A549 (cell line): Measurements from ENCODE around the gene P4HA2. TPM values are rescaled to one million over a fixed set of nuclear protein-coding genes. Genes with fewer than 3 reads are reported as not detected.

Experiments used
- ATAC-seq, 2 experiments: fragments of 200-7000 bp in 1 of 2; fragments of >200 bp in 1 of 2; cut with Nextera tagmentation in 1 of 2; cut with Tn5 transposase in 1 of 2; 3 replicates each; pipeline versions ENCODE4 v1.8.0 to v1.9.1; 2018 to 2020; ENCODE audit warnings: mild to moderate bottlenecking in 1 of 2, moderate library complexity in 1 of 2
- CTCF ChIA-PET: fragments of 300-600 bp; sonication (Branson Sonifier 250); formaldehyde crosslinking; extraction: SDS; loops from one replicate; lab custom pipeline; 2021; ENCODE audit warnings: antibody characterized with exemption, inconsistent platforms; lab: Yijun Ruan, JAX
- POLR2A ChIA-PET: fragments of 350-600 bp; formaldehyde crosslinking; extraction: SDS; loops from one replicate; lab custom pipeline; 2021; ENCODE audit warnings: antibody characterized with exemption, inconsistent platforms; lab: Yijun Ruan, JAX
- DNase-seq, 2 experiments: peaks; one replicate each; pipeline versions ENCODE4 v3.0.0 to v3.0.0-alpha.2; 2011 to 2016; ENCODE audit warnings: low read depth in 1 of 2, low spot score in 1 of 2
- FAIRE-seq: peaks from 2 replicates; lab custom pipeline; 2011; peaks lifted over from hg19 to GRCh38; lab: Jason Lieb, UNC
- H3K27ac ChIP-seq, 2 experiments: fragments of >200 bp; sonication (Bioruptor Twin); formaldehyde crosslinking; 3 replicates each; pipeline ENCODE4 v1.5.1; 2016 to 2017
- H3K4me1 ChIP-seq: fragments of >200 bp; sonication (Bioruptor Twin); formaldehyde crosslinking; 3 replicates; pipeline ENCODE4 v1.6.1; 2016
- H3K4me2 ChIP-seq: fragments of >200 bp; sonication (Bioruptor Twin); formaldehyde crosslinking; 3 replicates; pipeline ENCODE4 v1.6.1; 2016
- H3K4me3 ChIP-seq: fragments of >200 bp; sonication (Bioruptor Twin); formaldehyde crosslinking; 3 replicates; pipeline ENCODE4 v1.5.1; 2016
- H3K9me3 ChIP-seq: fragments of >200 bp; sonication (Bioruptor Twin); formaldehyde crosslinking; 3 replicates; pipeline ENCODE4 v1.6.1; 2016
- CBX2 ChIP-seq: fragments of 200-600 bp; sonication (generic); IDR thresholded peaks from 2 replicates; pipeline ENCODE4 v1.6.1; 2016; ENCODE audit warnings: low read depth, mild to moderate bottlenecking, borderline replicate concordance
- FOSL2 ChIP-seq, 2 experiments: fragments of 450-650 bp in 1 of 2; fragments of >200 bp in 1 of 2; sonication (Bioruptor Twin) in 1 of 2; formaldehyde crosslinking; IDR thresholded peaks; 2 replicates each; pipeline versions ENCODE4 v1.5.0 to v1.6.1; 2016 to 2020; ENCODE audit warnings: mild to moderate bottlenecking in 1 of 2, moderate library complexity in 1 of 2
- FOXS1 ChIP-seq: fragments of 250-450 bp; sonication (Bioruptor Pico); IDR thresholded peaks from 2 replicates; pipeline ENCODE4 v1.5.0; 2020; ENCODE audit warnings: mild to moderate bottlenecking, moderate library complexity
- HOXB13 ChIP-seq: fragments of 250-450 bp; sonication (Bioruptor Pico); IDR thresholded peaks from 2 replicates; pipeline ENCODE4 v1.5.0; 2020; ENCODE audit warnings: low read depth, mild to moderate bottlenecking, moderate library complexity
- HOXB5 ChIP-seq: fragments of 250-450 bp; sonication (Bioruptor Pico); IDR thresholded peaks from 2 replicates; pipeline ENCODE4 v1.5.0; 2020; ENCODE audit warnings: mild to moderate bottlenecking, moderate library complexity
- JUN ChIP-seq, 2 experiments: fragments of >200 bp; sonication (Bioruptor Twin); formaldehyde crosslinking; IDR thresholded peaks; 2 replicates in 1 of 2; 3 replicates in 1 of 2; pipeline ENCODE4 v1.6.1; 2016 to 2017
- KDM5A ChIP-seq: fragments of 200-600 bp; sonication (generic); IDR thresholded peaks from 2 replicates; pipeline ENCODE4 v1.6.1; 2016; ENCODE audit warnings: antibody characterized with exemption, mild to moderate bottlenecking
- MAZ ChIP-seq: fragments of 150-350 bp; IDR thresholded peaks from 2 replicates; pipeline ENCODE4 v1.6.1; 2014; ENCODE audit warnings: antibody characterized with exemption, low read depth, low read length, borderline replicate concordance
- NFE2L2 ChIP-seq: fragments of 150-350 bp; conservative IDR thresholded peaks from 2 replicates; pipeline ENCODE4 v1.6.1; 2014; ENCODE audit warnings: low read length
- PHF8 ChIP-seq: fragments of 200-600 bp; sonication (generic); IDR thresholded peaks from 2 replicates; pipeline ENCODE4 v1.6.1; 2016; ENCODE audit warnings: low read depth, mild to moderate bottlenecking, antibody characterized with exemption, moderate library complexity, borderline replicate concordance
- POLR2A ChIP-seq: IDR thresholded peaks from 2 replicates; pipeline ENCODE4 v1.6.1; 2012; ENCODE audit warnings: mild to moderate bottlenecking, low read length
- POLR2AphosphoS2 ChIP-seq: conservative IDR thresholded peaks from 2 replicates; pipeline ENCODE4 v1.6.1; 2012; ENCODE audit warnings: low read length, improper control_type of control experiment, inconsistent platforms
- RARB ChIP-seq: fragments of 250-450 bp; sonication (Bioruptor Pico); IDR thresholded peaks from 2 replicates; pipeline ENCODE4 v1.8.0; 2021; ENCODE audit warnings: mild to moderate bottlenecking, moderate library complexity
- SMC3 ChIP-seq: fragments of >200 bp; sonication (Bioruptor Twin); formaldehyde crosslinking; IDR thresholded peaks from 3 replicates; pipeline ENCODE4 v1.6.1; 2018; ENCODE audit warnings: inconsistent platforms
- TP53 ChIP-seq: fragments of 250-450 bp; sonication (Bioruptor Pico); IDR thresholded peaks from 2 replicates; pipeline ENCODE4 v1.5.0; 2021; ENCODE audit warnings: mild to moderate bottlenecking, moderate library complexity
- ZNF302 ChIP-seq: fragments of 250-450 bp; sonication (Bioruptor Pico); IDR thresholded peaks from 2 replicates; pipeline ENCODE4 v1.9.0; 2021; ENCODE audit warnings: inconsistent platforms, mild to moderate bottlenecking, moderate library complexity
- ZSCAN20 ChIP-seq: fragments of 250-450 bp; sonication (Bioruptor Pico); IDR thresholded peaks from 2 replicates; pipeline ENCODE4 v1.8.0; 2022; ENCODE audit warnings: mild to moderate bottlenecking, moderate library complexity
- WGBS: methylation state at CpG from one replicate; pipeline ENCODE4 v1.1.6; 2017; ENCODE audit errors: missing lambda C conversion rate; 5-methylcytosine and 5-hydroxymethylcytosine counted together
- polyA plus RNA-seq, 4 experiments: library from polyadenylated mRNA; depleted of rRNA in 3 of 4; stranded (reverse); fragments of >200 nt; fragmentation: RNase III in 1 of 4; extraction: RNeasy Plus Mini Kit Qiagen cat#74134 plus additional on column Dnase treatment in 1 of 4; gene quantifications; 2 replicates in 3 of 4; 3 replicates in 1 of 4; pipeline ENCODE4 v1.2.3, GENCODE V29; 2011 to 2017
- TF ChIP-seq, protein P1 (sequence below): fragments of 250-450 bp; sonication (Bioruptor Pico); IDR thresholded peaks from 2 replicates; pipeline ENCODE4 v1.5.0; 2021; ENCODE audit warnings: mild to moderate bottlenecking, moderate library complexity, borderline replicate concordance
- TF ChIP-seq, protein P2 (sequence below): fragments of 250-450 bp; sonication (Bioruptor Pico); IDR thresholded peaks from 2 replicates; pipeline ENCODE4 v1.5.0; 2020; ENCODE audit warnings: low read depth, mild to moderate bottlenecking, moderate library complexity
- TF ChIP-seq, protein P3 (sequence below): IDR thresholded peaks from 2 replicates; pipeline ENCODE4 v1.6.1; 2012

Gene P4HA2
- polyA plus RNA-seq, 2 of the 4 experiments (the other 2 are of a cell fraction) = 36.4 to 45.0 TPM

DNA sequence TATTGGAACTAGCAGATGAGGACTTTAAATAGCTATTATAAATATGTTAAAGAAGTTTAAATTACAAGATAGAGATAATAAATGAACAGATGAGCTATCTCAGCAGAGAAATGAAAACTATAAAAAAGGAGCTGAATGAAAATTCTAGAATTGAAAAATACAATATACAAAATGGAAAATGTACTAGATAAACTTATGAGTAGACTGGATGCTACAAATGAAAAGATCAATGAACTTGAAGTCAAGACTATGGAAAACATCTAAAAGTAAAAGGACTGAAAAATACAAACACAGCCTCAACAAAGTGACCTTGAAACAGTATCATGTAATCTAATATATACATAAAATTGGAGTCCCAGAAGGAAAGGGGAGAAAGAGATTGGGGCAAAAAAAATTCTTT is 19.2 kb upstream of the P4HA2 start:
- ATAC-seq (no peak), DNase-seq (no peak), FAIRE-seq (no peak)
- Histone ChIP-seq H3K4me3 (no peak overlapping the region), H3K27ac (no peak overlapping the region), H3K4me1 (no peaks in the 10 kb centered on the region), H3K9me3 (peaks cover 39% of the 10 kb centered on the region), H3K4me2 (no peak overlapping the region)
- ChIA-PET POLR2A (no interaction called here), CTCF (interaction anchor here (1.7 to 2.6 kb wide), 2 partner anchors 9 to 22 kb away, joined by 3 to 16 read pairs; no protein-coding TSS in a partner anchor)
- TF ChIP-seq FOSL2 (IDR thresholded peaks at IDR 0.05) = no peak
- no peak for TF ChIP-seq FOSL2 (CRISPR knock-in tag; IDR thresholded peaks at IDR 0.05)
- no peak for TF ChIP-seq POLR2AphosphoS2
- TF ChIP-seq, protein P1, sequence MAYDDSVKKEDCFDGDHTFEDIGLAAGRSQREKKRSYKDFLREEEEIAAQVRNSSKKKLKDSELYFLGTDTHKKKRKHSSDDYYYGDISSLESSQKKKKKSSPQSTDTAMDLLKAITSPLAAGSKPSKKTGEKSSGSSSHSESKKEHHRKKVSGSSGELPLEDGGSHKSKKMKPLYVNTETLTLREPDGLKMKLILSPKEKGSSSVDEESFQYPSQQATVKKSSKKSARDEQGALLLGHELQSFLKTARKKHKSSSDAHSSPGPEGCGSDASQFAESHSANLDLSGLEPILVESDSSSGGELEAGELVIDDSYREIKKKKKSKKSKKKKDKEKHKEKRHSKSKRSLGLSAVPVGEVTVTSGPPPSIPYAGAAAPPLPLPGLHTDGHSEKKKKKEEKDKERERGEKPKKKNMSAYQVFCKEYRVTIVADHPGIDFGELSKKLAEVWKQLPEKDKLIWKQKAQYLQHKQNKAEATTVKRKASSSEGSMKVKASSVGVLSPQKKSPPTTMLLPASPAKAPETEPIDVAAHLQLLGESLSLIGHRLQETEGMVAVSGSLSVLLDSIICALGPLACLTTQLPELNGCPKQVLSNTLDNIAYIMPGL (CRISPR knock-in tag) = no peak
- no peak for TF ChIP-seq ZSCAN20
- TF ChIP-seq ZNF302 = no peak
- no peak for TF ChIP-seq PHF8
- TF ChIP-seq SMC3 = no peak
- no peak for TF ChIP-seq HOXB13 (CRISPR knock-in tag)
- TF ChIP-seq, protein P2, sequence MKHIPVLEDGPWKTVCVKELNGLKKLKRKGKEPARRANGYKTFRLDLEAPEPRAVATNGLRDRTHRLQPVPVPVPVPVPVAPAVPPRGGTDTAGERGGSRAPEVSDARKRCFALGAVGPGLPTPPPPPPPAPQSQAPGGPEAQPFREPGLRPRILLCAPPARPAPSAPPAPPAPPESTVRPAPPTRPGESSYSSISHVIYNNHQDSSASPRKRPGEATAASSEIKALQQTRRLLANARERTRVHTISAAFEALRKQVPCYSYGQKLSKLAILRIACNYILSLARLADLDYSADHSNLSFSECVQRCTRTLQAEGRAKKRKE (CRISPR knock-in tag) = no peak
- no peak for TF ChIP-seq TP53 (CRISPR knock-in tag)
- TF ChIP-seq CBX2 = no peak

DNA sequence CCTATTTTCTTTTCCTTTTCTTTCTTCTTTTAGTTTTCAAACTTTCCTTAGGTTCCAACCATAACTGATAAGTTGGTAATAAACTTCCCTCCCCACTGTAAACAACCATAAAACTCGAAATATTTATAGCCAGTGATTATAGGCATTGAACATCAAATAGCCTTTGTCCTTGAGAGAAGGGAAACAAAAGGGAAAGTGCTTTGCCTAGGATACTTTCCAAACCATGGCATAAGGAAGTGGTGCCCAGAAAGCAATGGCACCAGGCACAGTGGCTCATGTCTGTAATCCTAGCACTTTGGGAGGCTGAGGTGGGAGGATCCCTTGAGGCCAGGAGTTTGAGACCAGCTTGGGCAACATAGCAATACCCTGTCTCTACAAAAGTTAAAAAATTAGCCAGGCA is 17.9 kb upstream of the P4HA2 start:
- ChIA-PET CTCF (interaction anchor here (1.2 kb wide), 1 partner anchor 18 kb away, joined by 3 read pairs; no protein-coding TSS in a partner anchor), POLR2A (no interaction called here)
- no peak for ATAC-seq
- no peak overlapping the region for H3K4me2 ChIP-seq
- FAIRE-seq = no peak
- WGBS = 10% methylated on average over 1 of the region's 1 CpG
- H3K4me3 ChIP-seq = no peak overlapping the region
- no peak overlapping the region for H3K27ac ChIP-seq
- TF ChIP-seq ZNF302 (no peak), FOXS1 (CRISPR knock-in tag) (no peak), PHF8 (no peak), POLR2AphosphoS2 (no peak)
- H3K4me1 ChIP-seq = no peaks in the 10 kb centered on the region
- peaks cover 44% of the 10 kb centered on the region for H3K9me3 ChIP-seq
- DNase-seq = no peak

DNA sequence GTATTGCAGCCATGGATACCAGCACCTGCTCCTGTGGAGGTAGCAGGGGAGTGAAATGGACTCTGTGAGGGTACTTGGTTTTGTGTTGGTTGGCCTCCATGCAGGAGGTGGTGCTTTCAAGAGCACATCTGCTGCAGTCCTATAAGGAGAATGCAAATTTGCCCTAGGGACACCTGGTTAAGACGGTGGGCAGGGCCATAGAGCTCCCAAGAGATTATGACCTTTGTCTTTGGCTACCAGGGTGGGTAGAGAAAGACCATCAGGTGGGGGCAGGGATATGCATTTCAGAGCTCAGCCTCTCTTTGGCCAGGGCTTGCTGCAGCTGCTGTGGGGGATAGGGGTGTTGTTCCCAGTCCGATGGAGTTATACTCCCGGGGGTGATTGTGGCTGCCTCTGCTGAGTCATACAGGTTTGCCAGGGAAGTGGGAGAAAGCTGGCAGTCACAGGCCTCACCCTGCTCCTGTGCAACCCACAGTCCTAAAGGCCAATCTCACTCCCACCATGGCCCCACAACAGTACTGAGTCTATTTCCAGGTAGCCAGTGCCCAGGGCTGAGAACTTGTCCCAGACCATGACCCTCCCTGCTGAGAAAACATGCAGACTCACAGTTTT is 15.8 kb upstream of the P4HA2 start:
- 13% methylated on average over 3 of the region's 3 CpGs for WGBS
- Histone ChIP-seq H3K27ac (no peak overlapping the region), H3K4me3 (no peak overlapping the region), H3K4me2 (no peak overlapping the region), H3K4me1 (no peaks in the 10 kb centered on the region), H3K9me3 (peaks cover 44% of the 10 kb centered on the region)
- FAIRE-seq (no peak), ATAC-seq (no peak), DNase-seq (no peak)
- ChIA-PET POLR2A (no interaction called here), CTCF (interaction anchor here (1.9 kb wide), 1 partner anchor 29 kb away, joined by 5 read pairs; no protein-coding TSS in a partner anchor)
- no peak for TF ChIP-seq RARB (CRISPR knock-in tag)
- TF ChIP-seq FOXS1 (CRISPR knock-in tag) = no peak
- TF ChIP-seq NFE2L2 = no peak
- no peak for TF ChIP-seq HOXB5 (CRISPR knock-in tag)
- TF ChIP-seq KDM5A = no peak
- TF ChIP-seq MAZ = no peak
- TF ChIP-seq CBX2 = no peak
- TF ChIP-seq, protein P3, sequence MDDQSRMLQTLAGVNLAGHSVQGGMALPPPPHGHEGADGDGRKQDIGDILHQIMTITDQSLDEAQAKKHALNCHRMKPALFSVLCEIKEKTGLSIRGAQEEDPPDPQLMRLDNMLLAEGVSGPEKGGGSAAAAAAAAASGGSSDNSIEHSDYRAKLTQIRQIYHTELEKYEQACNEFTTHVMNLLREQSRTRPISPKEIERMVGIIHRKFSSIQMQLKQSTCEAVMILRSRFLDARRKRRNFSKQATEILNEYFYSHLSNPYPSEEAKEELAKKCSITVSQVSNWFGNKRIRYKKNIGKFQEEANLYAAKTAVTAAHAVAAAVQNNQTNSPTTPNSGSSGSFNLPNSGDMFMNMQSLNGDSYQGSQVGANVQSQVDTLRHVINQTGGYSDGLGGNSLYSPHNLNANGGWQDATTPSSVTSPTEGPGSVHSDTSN = no peak
- no peak for TF ChIP-seq POLR2A
- no peak for TF ChIP-seq JUN (IDR thresholded peaks at IDR 0.05)
